Measurements from ENCODE around the gene CNOT4. TPM values are rescaled to one million over a fixed set of nuclear protein-coding genes. Genes with fewer than 3 reads are reported as not detected.

CNOT4 gene
- total RNA-seq, 4 donors from 2014 or later, result 17.8 to 35.0 (median 26.2) TPM

DNA sequence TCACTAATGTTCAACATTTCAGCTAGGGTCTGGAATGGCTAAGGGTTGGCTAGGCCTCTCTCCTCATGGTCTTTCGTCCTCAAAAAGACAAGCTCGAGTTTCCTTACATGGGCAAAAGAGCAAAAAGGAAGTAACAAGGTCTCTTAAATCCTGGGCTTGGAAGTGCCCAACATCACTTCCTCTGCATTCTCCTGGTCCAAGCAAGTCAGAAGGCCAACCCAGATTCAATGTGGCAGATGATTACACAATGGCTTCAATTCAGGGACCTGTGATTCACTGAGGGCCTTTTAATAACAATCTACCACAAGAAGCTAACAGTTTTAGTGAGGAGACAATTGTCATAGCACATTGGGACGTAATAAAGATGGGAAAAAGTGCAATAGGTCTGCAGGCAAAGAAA is 43.4 kb upstream of the CNOT4 start:
- H3K9me3 ChIP-seq, result no peaks in the 10 kb centered on the region
- WGBS, 2 donors (ENCODE audit: low coverage in 1 of 2), result 77 to 85% methylated on average over 3 of the region's 3 CpGs
- TF ChIP-seq POLR2AphosphoS5 (IDR thresholded peaks at IDR 0.05) (no peak), EP300 (IDR thresholded peaks at IDR 0.05) (no peak)
- H3K4me1 ChIP-seq, result no peaks in the 10 kb centered on the region
- H3K27ac ChIP-seq, result no peak overlapping the region
- no peak overlapping the region for H3K4me3 ChIP-seq
- no peaks in the 10 kb centered on the region for H3K36me3 ChIP-seq
- no peak for ATAC-seq
- H3K27me3 ChIP-seq, result peaks cover 17% of the 10 kb centered on the region

DNA sequence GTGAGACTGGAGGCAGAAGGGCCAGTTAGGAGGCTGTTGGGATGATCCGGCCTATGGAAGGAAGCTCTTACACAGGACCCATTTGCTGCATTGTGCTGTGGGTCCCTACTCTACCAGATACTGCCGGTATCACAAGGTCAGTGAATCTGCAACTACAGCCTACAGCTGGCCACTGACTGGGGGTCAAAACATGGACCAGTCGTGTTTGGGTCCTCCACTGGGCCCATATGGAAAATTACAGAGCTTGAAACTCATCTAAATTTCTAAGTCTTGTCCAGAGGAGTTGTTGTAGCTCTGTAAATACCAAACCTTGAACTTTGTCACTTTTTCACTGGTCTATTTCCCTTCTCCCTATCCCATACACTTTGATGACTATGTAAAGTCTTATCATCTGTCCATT is 42.2 kb upstream of the CNOT4 start:
- no peak for TF ChIP-seq POLR2A (IDR thresholded peaks at IDR 0.05)
- TF ChIP-seq EP300 (IDR thresholded peaks at IDR 0.05), result no peak
- no peak for TF ChIP-seq POLR2AphosphoS5 (IDR thresholded peaks at IDR 0.05)
- TF ChIP-seq, protein P1, sequence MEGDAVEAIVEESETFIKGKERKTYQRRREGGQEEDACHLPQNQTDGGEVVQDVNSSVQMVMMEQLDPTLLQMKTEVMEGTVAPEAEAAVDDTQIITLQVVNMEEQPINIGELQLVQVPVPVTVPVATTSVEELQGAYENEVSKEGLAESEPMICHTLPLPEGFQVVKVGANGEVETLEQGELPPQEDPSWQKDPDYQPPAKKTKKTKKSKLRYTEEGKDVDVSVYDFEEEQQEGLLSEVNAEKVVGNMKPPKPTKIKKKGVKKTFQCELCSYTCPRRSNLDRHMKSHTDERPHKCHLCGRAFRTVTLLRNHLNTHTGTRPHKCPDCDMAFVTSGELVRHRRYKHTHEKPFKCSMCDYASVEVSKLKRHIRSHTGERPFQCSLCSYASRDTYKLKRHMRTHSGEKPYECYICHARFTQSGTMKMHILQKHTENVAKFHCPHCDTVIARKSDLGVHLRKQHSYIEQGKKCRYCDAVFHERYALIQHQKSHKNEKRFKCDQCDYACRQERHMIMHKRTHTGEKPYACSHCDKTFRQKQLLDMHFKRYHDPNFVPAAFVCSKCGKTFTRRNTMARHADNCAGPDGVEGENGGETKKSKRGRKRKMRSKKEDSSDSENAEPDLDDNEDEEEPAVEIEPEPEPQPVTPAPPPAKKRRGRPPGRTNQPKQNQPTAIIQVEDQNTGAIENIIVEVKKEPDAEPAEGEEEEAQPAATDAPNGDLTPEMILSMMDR (IDR thresholded peaks at IDR 0.05), result no peak
- Histone ChIP-seq H3K27me3 (peaks cover 17% of the 10 kb centered on the region), H3K27ac (no peak overlapping the region), H3K4me1 (no peaks in the 10 kb centered on the region), H3K36me3 (no peaks in the 10 kb centered on the region), H3K9me3 (no peaks in the 10 kb centered on the region), H3K4me3 (no peak overlapping the region)
- no peak for ATAC-seq
- WGBS, 2 donors (ENCODE audit: low coverage in 1 of 2), result 46% methylated on average over 3 of the region's 3 CpGs; no CpG with 5 or more reads in 1 of the 2 donors

DNA sequence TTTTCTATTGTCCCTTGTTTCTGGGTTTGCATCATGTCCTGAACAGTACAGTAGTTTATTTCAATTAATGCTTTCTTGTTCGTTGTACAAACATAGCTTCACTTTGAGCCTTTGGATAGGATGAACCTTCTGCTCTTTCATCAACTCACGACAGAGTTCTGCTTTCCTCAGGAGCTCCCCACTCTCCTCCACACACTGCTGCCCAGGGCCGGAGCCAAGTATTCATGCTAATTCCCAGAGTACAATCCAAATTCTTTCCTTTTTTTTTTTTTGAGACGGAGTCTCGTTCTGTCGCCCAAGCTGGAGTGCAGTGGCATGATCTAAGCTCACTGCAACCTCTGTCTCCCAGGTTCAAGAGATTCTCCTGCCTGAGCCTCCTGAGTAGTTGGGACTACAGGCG is 40.3 kb upstream of the CNOT4 start:
- H3K36me3 ChIP-seq, result no peaks in the 10 kb centered on the region
- peaks cover 17% of the 10 kb centered on the region for H3K27me3 ChIP-seq
- no peak for ATAC-seq
- H3K9me3 ChIP-seq, result no peaks in the 10 kb centered on the region
- H3K4me3 ChIP-seq, result no peak overlapping the region
- TF ChIP-seq, protein P1 (IDR thresholded peaks at IDR 0.05), result no peak
- no peak overlapping the region for H3K27ac ChIP-seq
- no peaks in the 10 kb centered on the region for H3K4me1 ChIP-seq
- 58 to 73% methylated on average over 3 to 6 of the region's 7 CpGs for WGBS, 2 donors (ENCODE audit: low coverage in 1 of 2)

DNA sequence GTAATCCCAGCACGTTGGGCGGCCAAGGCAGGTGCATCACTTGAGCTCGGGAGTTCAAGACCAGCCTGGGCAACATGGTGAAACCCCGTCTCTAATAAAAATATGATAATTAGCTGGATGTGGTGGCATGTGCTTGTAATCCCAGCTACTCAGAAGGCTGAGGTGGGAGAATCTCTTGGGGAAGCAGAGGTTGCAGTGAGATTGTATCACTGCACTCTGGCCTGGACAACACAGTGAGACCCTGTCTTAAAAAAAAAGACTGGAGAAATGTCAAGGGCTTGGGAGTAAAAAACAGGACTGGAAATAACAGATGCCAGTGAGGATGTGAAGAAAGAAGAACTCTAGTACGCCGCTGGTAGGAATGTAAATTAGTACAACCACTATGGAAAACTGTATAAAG is 31.1 kb upstream of the CNOT4 start:
- Histone ChIP-seq H3K27me3 (no peaks in the 10 kb centered on the region), H3K9me3 (no peaks in the 10 kb centered on the region), H3K4me1 (no peaks in the 10 kb centered on the region), H3K27ac (no peak overlapping the region), H3K4me3 (no peak overlapping the region), H3K36me3 (no peaks in the 10 kb centered on the region)
- ATAC-seq, result no peak
- TF ChIP-seq, protein P1 (IDR thresholded peaks at IDR 0.05), result no peak
- TF ChIP-seq POLR2A (IDR thresholded peaks at IDR 0.05), result no peak
- no peak for TF ChIP-seq POLR2AphosphoS5 (IDR thresholded peaks at IDR 0.05)
- no peak for TF ChIP-seq EP300 (IDR thresholded peaks at IDR 0.05)
- WGBS, 2 donors (ENCODE audit: low coverage in 1 of 2), result 94 to 95% methylated on average over 4 to 6 of the region's 6 CpGs

DNA sequence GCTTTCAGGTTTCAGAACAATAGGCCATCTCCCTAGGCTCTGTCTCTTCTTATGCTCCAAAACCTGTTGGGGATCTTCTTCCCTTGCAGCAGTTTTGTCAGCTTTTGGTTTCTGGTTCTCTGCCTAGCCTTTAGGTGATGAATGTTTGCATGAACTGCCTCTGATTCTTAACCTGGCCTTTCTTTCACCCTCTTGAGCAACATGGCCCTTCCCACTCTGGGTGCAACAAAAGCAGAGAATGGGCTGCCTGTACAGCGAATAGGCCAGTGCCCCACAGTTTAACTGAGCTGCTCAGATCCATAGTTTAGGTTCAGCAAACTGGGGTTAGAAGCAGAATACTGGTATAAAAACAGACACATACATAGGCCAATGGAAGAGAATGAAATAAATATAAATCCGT is 29.7 kb upstream of the CNOT4 start:
- Histone ChIP-seq H3K36me3 (no peaks in the 10 kb centered on the region), H3K4me1 (no peaks in the 10 kb centered on the region), H3K4me3 (no peak overlapping the region), H3K27me3 (no peaks in the 10 kb centered on the region), H3K9me3 (no peaks in the 10 kb centered on the region), H3K27ac (no peak overlapping the region)
- no peak for ATAC-seq
- WGBS, 2 donors (ENCODE audit: low coverage in 1 of 2), result 73 to 91% methylated on average over 1 to 2 of the region's 2 CpGs
- no peak for TF ChIP-seq EP300 (IDR thresholded peaks at IDR 0.05)
- TF ChIP-seq, protein P1 (IDR thresholded peaks at IDR 0.05), result no peak
- no peak for TF ChIP-seq POLR2A (IDR thresholded peaks at IDR 0.05)
- no peak for TF ChIP-seq POLR2AphosphoS5 (IDR thresholded peaks at IDR 0.05)
